Right kidney (tissue), 1 donor: ENCODE results near the gene CANT1.
"Not testable (repeated sequence)": the region's sequence is repeated elsewhere in the genome, so short reads cannot be mapped to it uniquely, and the experiment has no call there.

Experiments used
- DNase-seq: peaks from one replicate; pipeline ENCODE4 v3.0.0-alpha.2; 2016

CANT1 gene

DNA sequence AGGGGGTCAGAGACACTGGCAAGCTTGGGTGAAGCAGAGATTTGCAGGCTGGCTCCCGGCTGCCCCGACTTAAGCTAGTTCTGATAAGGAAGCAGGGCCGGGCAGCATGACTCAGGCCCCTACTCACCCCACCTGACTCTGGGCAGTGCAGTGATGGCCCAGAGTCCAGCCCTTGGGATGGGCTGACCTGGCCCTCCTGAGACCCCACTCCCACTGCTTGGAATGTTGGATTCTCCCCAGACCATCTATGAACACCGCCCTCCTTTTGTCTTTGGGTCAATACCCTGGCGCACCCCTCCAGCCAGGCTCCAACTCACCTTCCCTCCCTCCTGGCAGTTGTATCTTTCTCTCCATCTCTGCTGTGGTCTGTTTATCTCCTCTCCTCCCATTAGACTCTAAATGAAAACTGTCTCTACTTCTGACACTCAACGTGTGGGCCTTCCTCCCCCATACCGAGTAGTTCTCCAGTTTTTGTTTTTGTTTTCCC is 50.9 kb downstream of the CANT1 start:
- DNase-seq, result no peak

GRCh38 chr17:78957128-78957527 is 52.4 kb downstream of the CANT1 start:
- DNase-seq, result no peak

DNA sequence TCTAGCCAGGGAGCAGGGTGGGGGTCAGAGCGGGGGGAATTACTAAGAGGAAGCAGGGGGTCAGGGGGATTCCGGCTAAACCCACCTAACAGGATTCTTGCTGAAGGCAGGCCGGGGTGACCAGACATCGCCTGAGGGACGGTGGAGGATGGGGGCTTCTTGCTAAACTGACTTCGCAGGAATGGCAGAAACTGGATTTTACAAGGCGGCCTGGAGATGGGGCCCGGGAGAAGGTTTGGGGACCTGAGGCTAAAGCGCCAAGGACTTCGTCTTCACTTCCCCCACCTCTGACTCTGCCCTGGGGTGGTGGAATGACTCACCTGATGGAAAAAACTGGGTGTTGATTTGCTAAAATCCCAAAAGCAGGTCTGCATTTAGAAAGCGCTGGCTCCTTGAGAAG is 53.3 kb downstream of the CANT1 start:
- no peak for DNase-seq

DNA sequence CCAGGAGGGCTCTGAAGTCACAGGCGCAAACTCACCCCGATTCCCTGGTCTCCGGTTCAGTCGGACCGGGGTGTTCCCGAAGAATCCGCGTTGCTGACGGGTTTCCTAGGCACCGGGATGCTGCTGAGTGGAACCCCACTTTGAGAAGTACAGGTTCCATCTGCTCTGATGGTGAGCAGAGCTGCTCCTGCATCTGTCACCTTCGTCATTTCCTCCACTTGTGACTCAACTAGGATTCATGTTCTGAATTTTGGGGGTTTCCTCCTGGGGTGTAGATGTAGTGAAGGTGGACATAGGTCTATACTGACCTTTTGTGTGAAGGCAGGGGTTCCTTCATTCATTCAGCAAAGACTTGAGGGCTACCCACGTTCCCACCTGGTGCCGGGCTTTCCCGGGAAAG is 54.9 kb downstream of the CANT1 start:
- no peak for DNase-seq

DNA sequence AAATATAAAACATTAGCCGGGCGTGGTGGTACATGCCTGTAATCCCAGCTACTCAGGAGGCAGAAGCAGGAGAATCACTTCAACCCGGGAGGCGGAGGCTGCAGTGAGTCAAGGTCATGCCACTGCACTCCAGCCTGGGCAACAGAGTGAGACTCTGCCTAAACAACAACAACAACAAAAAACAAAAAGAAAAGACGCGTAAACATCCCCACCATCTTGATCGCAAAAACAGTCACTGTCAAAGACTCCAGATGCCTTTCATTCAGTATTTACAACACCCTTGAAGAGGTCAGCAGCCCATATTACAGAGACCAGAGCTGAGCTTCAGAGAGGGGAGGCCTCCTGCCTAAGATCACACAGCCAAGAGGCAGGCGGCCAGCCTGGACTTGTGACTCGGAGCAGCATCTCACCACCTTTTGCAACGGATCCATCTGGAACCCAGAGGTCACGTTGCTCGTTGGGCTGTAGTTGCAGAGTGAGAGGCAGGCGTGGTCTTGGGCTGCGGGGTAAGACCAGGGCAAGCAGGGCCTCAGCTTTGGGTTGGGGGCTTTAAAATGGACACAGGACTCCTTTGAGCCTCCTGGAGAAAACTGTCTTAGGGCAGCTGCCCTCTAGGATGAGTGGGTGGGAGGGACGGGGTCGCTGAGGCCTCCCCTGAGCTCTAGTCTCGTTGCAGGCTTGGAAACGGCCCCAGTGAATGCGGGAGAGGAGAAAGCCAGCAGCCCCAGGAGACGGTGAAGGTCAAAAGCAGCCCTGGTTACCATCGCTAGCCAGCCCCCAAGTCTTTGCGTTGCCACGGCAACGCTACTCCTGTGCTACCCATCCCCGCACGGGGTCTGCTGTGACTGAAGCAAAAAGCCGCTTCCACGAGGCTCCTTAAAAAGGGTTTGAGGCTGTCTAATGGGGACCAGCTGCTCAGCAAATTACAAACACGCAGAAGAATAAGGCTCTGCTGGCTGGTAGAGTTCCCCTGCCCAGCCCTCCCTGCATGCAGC is 55.9 kb downstream of the CANT1 start:
- no peak for DNase-seq

- DNase-seq, result no peak
These were observed 56.9 kb downstream of the CANT1 start for GRCh38 chr17:78952706-78953105.

DNA sequence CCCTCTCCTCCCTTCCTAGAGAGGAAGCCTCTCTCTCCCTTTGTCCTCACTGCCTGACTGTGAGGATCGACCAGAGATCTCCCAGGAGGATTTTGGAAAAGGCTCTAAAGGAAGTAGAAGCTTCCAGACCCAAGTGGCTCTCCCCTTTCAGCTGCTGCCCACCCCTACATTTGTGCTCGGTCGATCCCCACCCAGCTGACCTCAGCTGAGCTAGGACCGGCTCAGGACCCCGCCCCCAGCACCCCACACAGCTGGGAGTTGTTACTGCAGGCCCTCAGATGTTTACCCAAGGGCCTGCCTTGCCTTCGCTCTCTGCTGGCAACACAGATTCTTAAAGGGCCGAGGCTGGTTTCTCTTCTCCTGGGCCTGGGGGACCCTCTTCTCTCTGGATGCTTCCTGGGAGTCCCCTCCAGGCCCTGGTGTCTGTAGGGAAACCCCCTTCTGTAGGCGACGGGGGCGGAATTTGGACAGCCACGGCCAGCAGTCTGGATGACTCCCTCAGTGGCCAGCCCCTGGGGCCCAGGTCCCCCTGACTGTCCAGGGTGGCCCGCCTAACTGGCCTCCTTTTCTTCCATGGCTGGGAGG is 57.5 kb downstream of the CANT1 start:
- peak; percentile 70 for DNase-seq

GRCh38 chr17:78950870-78951269 is 58.7 kb downstream of the CANT1 start:
- DNase-seq, result no peak

DNA sequence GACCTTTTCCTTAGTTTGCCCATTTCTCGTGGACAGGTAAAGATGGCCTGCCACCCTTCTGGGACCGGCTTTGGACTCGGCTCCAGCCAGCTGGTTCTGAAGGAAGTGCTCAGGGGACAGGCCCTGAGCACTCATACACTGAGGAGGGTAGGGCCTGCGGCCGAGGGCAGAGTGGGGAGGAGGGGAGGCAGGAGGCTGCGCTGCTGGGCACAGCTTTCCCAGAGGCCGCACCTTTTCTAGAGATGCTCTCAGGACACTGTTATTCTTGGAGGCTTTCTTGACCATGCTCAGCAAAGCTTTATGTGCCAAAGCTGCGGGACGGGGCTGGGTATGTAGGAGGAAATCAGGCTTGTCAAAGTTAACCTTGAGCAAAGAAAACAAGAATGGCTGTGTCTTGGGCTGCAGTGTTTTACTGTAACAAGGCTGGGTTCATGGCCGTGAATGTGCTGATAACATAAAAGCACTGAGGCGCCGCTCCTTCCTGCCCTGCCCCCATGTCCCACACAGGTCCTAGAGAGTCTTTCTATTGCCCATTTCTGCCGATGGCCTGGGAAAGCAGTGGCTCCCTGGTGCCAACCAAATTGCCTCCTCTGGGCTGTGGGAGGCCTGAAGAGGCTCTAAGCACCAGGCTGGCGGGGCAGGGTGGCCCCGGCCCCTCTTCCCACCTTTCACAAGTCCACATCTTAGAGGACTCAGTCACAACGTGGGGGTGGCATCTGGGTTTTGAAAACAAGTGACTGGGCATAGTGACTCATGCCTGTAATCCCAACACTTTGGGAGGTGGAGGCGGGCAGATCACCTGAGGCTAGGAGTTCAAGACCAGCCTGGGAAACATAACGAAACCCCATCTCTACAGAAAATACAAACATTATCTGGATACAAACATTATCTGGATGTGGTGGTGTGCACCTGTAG is 62.1 kb downstream of the CANT1 start:
- peak; percentile 33 for DNase-seq

DNA sequence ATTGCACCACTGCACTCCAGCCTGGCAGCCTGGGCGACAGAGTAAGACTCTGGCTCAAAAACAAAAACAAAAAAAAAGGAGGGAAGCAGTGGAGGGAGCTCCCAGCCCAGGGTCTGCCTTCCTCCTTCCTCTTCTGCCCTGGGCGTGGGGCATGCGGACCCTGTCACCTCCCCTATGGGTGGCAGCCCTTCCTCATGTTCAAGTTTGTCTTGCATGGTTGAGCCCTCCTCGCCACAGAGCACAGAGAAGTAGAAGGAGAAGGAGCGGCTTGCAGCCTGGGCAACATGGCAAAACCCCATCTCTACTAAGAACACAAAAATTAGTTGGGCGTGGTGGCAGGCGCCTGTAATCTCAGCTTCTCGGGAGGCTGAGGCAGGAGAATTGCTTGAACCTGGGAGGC is 62.9 kb downstream of the CANT1 start:
- no peak for DNase-seq

GRCh38 chr17:78946131-78946530 is 63.4 kb downstream of the CANT1 start:
- no peak for DNase-seq

DNA sequence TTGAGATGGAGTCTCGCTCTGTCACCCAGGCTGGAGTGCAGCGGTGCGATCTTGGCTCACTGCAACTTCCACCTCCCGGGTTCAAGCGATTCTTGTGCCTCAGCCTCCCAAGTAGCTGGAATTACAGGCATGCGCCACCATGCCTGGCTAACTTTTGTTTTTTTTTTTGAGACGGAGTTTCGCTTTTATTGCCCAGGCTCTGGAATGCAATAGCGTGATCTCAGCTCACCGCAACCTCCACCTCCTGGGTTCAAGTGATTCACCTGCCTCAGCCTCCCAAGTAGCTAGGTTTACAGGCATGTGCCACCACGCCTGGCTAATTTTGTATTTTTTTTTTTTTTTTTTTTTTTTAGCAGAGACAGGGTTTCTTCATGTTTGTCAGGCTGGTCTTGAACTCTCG is 64.1 kb downstream of the CANT1 start:
- DNase-seq, result not testable (repeated sequence)

DNA sequence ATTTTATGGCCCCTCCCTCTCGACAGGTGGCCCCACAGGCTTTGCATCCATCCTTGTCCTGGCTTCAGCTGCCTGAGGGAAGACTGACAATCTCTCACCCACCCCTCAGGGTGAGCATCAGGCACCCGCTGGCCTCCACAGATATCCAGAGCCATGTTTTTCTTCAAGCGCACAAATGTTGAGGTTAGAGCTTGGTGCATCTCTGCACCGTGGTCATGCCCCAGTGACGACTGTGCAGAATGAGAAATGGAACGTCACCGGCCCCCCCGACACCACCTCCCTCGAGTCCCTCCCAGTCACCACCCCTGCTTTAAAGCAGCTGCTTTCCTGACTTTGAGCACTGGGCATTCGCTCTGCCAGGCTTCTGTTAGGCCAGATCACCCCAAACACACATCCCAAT is 64.6 kb downstream of the CANT1 start:
- DNase-seq, result no peak

DNA sequence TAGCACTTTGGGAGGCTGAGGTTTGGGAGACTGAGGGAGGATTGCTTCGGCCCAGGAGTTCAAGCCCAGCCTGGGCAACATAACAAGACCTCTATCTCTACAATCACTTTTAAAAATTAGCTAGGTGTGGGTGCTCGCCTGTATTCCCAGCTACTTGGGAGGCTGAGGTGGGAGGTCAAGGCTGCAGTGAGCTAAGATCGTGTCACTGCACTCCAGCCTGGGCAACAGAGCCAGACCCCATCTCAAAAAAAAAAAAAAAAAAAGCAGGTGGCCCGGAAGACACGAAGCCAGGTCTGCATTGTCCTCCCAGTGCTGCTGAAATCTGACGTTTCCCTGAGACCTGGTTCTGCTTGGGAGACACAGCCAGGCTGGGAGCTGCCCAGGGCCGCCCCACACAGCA is 65.5 kb downstream of the CANT1 start:
- no peak for DNase-seq
